ENCODE data around the gene F8.

Gene F8

GRCh38 chrX:155022585-155022984 lies at the start of gene F8:
Gene F8, minus strand, starts transcription at chrX:155022723. Its CDS starts 171 bp downstream, at chrX:155022552.
- no peak for TF ChIP-seq TAF1 (IDR thresholded peaks at IDR 0.05; ENCODE audit: low read depth)
- TF ChIP-seq, protein P1, sequence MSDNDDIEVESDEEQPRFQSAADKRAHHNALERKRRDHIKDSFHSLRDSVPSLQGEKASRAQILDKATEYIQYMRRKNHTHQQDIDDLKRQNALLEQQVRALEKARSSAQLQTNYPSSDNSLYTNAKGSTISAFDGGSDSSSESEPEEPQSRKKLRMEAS (IDR thresholded peaks at IDR 0.05): no peak
- TF ChIP-seq EP300 (IDR thresholded peaks at IDR 0.05; ENCODE audit: borderline replicate concordance): no peak
- TF ChIP-seq, protein P2, sequence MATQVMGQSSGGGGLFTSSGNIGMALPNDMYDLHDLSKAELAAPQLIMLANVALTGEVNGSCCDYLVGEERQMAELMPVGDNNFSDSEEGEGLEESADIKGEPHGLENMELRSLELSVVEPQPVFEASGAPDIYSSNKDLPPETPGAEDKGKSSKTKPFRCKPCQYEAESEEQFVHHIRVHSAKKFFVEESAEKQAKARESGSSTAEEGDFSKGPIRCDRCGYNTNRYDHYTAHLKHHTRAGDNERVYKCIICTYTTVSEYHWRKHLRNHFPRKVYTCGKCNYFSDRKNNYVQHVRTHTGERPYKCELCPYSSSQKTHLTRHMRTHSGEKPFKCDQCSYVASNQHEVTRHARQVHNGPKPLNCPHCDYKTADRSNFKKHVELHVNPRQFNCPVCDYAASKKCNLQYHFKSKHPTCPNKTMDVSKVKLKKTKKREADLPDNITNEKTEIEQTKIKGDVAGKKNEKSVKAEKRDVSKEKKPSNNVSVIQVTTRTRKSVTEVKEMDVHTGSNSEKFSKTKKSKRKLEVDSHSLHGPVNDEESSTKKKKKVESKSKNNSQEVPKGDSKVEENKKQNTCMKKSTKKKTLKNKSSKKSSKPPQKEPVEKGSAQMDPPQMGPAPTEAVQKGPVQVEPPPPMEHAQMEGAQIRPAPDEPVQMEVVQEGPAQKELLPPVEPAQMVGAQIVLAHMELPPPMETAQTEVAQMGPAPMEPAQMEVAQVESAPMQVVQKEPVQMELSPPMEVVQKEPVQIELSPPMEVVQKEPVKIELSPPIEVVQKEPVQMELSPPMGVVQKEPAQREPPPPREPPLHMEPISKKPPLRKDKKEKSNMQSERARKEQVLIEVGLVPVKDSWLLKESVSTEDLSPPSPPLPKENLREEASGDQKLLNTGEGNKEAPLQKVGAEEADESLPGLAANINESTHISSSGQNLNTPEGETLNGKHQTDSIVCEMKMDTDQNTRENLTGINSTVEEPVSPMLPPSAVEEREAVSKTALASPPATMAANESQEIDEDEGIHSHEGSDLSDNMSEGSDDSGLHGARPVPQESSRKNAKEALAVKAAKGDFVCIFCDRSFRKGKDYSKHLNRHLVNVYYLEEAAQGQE (IDR thresholded peaks at IDR 0.05; ENCODE audit: low read depth): no peak
- no peak for TF ChIP-seq CREB1 (IDR thresholded peaks at IDR 0.05; ENCODE audit: low read depth)
- no peak for TF ChIP-seq TCF12 (IDR thresholded peaks at IDR 0.05; ENCODE audit: low read depth)
- TF ChIP-seq USF1 (IDR thresholded peaks at IDR 0.05): no peak
- no peak for TF ChIP-seq RAD21 (IDR thresholded peaks at IDR 0.05; ENCODE audit: low read depth)
- no peak for TF ChIP-seq FOXM1 (IDR thresholded peaks at IDR 0.05; ENCODE audit: borderline replicate concordance, low read depth)
- TF ChIP-seq NFIC (IDR thresholded peaks at IDR 0.05): no peak
- no peak for TF ChIP-seq YY1 (IDR thresholded peaks at IDR 0.05; ENCODE audit: low read depth)
- no peak for TF ChIP-seq TEAD4 (IDR thresholded peaks at IDR 0.05)
- TF ChIP-seq ZBTB7A (IDR thresholded peaks at IDR 0.05; ENCODE audit: low read depth): no peak
- TF ChIP-seq CEBPB (IDR thresholded peaks at IDR 0.05): no peak
- no peak for TF ChIP-seq EGR1 (IDR thresholded peaks at IDR 0.05)

DNA sequence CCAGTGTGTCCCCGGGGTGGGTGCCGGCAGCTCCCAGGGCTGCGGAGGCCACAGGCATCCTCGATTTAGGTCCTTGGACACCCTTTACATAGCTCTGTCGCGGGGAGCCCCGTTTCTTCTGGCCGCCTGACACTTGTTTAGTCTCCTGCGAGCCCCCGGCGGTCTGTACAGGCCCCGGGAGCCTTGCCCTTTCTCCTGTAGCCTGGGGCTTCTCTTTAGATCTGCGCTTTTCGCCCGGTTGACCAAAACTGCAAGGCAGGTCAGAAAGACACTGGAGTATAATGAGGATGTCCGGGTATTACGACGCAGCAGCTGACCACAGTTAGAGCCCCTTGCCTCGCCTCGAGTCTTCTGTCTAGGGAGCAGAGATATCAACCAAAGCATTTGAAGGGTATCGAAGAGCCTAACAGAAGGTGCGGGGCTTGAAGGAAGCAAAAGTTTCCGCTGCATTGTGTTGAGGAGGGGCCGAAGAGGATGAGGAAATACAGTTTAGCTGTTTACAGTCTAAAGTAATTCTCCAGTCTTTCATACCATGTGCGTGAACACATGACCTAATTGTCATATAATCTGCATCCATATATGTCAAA lies 49.3 kb upstream of the F8 start:
- TF ChIP-seq EGR1 (IDR thresholded peaks at IDR 0.05) (no peak), EP300 (IDR thresholded peaks at IDR 0.05; ENCODE audit: borderline replicate concordance) (no peak), RAD21 (IDR thresholded peaks at IDR 0.05; ENCODE audit: low read depth) (no peak), ZBTB7A (IDR thresholded peaks at IDR 0.05; ENCODE audit: low read depth) (no peak), TCF12 (IDR thresholded peaks at IDR 0.05; ENCODE audit: low read depth) (no peak), CREB1 (IDR thresholded peaks at IDR 0.05; ENCODE audit: low read depth) (no peak), USF1 (IDR thresholded peaks at IDR 0.05) (no peak), CEBPB (IDR thresholded peaks at IDR 0.05) (no peak), TAF1 (IDR thresholded peaks at IDR 0.05; ENCODE audit: low read depth) (no peak), NFIC (IDR thresholded peaks at IDR 0.05) (no peak), FOXM1 (IDR thresholded peaks at IDR 0.05; ENCODE audit: borderline replicate concordance, low read depth) (no peak), TEAD4 (IDR thresholded peaks at IDR 0.05) (no peak), YY1 (IDR thresholded peaks at IDR 0.05; ENCODE audit: low read depth) (no peak)
- TF ChIP-seq, protein P1 (IDR thresholded peaks at IDR 0.05): no peak
- TF ChIP-seq, protein P2 (IDR thresholded peaks at IDR 0.05; ENCODE audit: low read depth): no peak

- TF ChIP-seq TCF12 (IDR thresholded peaks at IDR 0.05; ENCODE audit: low read depth) (no peak), CEBPB (IDR thresholded peaks at IDR 0.05) (no peak), EGR1 (IDR thresholded peaks at IDR 0.05) (peak; percentile 66), TAF1 (IDR thresholded peaks at IDR 0.05; ENCODE audit: low read depth) (peak; percentile 82), YY1 (IDR thresholded peaks at IDR 0.05; ENCODE audit: low read depth) (peak; percentile 93)
- TF ChIP-seq, protein P1 (IDR thresholded peaks at IDR 0.05): 0 out of 2 replicates have a peak, but pooled peaks have one; percentile 17
These were observed 48.6 kb upstream of the F8 start, which contains the start of the genes BRCC3, CMC4 and MTCP1 for GRCh38 chrX:155070975-155071693. Gene BRCC3, plus strand, starts transcription at chrX:155071508. Its CDS starts 20 bp downstream, at chrX:155071528. Gene CMC4, minus strand, starts transcription at chrX:155071136. Its CDS starts 7,113 bp downstream, at chrX:155064023. Gene MTCP1, minus strand, starts transcription at chrX:155071136. Its CDS starts 5,126 bp downstream, at chrX:155066010.

DNA sequence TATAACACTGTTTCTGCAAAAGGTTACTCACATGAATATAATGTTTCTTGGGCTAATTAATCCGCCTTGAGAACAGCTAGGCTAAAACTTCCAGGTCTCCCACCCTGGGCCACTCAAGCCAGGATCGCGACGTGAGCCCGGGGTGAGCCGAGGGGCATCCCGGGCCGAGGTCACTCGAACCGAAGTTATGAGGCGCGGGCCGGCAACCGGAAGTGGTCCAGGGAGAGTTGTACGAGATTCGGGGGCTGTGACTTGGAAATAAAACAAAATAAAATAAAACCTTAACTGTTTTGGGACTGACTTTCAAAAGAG lies 48.1 kb upstream of the F8 start:
- TF ChIP-seq TAF1 (IDR thresholded peaks at IDR 0.05; ENCODE audit: low read depth) (peak; percentile 39; the same call in 1 of the 2 replicates), NFIC (IDR thresholded peaks at IDR 0.05) (no peak)

DNA sequence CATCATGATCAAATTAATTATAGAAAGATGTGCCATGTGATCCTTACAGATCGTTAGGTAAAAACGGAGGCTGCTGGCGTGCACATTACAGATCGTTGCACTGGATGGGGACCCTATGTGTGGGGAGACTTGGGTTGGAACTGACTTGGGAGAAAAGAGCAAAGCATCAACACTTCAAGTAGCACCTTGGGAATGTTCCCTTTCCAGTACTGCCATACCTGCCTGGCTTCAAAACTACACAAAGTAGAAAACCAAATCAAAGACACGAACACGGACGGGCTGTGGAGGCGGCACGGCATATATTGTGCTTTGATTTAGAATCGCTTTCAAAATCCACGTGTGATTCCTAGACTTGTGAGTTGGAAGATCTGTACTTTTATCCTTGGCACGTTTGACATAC lies 47.5 kb upstream of the F8 start:
- TF ChIP-seq RAD21 (IDR thresholded peaks at IDR 0.05; ENCODE audit: low read depth) (no peak), TEAD4 (IDR thresholded peaks at IDR 0.05) (no peak), CREB1 (IDR thresholded peaks at IDR 0.05; ENCODE audit: low read depth) (no peak), CEBPB (IDR thresholded peaks at IDR 0.05) (no peak), YY1 (IDR thresholded peaks at IDR 0.05; ENCODE audit: low read depth) (no peak), FOXM1 (IDR thresholded peaks at IDR 0.05; ENCODE audit: borderline replicate concordance, low read depth) (no peak), USF1 (IDR thresholded peaks at IDR 0.05) (no peak), EGR1 (IDR thresholded peaks at IDR 0.05) (no peak), TCF12 (IDR thresholded peaks at IDR 0.05; ENCODE audit: low read depth) (no peak), ZBTB7A (IDR thresholded peaks at IDR 0.05; ENCODE audit: low read depth) (no peak), TAF1 (IDR thresholded peaks at IDR 0.05; ENCODE audit: low read depth) (no peak), EP300 (IDR thresholded peaks at IDR 0.05; ENCODE audit: borderline replicate concordance) (no peak), NFIC (IDR thresholded peaks at IDR 0.05) (no peak)
- TF ChIP-seq, protein P1 (IDR thresholded peaks at IDR 0.05): no peak
- TF ChIP-seq, protein P2 (IDR thresholded peaks at IDR 0.05; ENCODE audit: low read depth): no peak
